ENCODE results near the gene INSYN1. TPM values are rescaled to one million over a fixed set of nuclear protein-coding genes. Genes with fewer than 3 reads are reported as not detected.

INSYN1 gene
- total RNA-seq, 2 donors from 2014 or later = 1.3 to 3.6 TPM

DNA sequence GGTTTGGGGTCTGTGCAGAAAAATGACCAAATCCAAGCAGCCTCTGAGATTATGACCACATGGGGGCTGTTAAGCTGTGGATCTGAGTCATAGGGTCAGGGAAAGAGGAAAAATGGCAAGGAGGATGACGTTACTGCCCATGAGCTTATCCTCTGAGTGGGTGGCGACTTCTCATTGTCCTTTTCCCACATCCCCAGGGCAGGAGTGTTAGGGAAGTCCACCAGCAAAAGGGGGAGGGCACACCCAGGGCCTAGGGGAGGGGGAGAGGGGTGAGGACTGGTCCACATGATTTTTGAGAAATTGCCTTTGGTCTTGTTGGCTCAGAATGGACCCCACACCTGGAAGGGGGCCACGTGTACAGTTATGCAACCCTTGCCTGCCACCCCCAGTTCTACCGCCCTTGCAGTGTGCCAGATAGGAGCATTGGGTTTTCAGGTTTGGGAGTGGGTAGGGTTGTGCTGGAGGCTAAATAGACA lies 66.3 kb downstream of the INSYN1 start:
- no peak for ATAC-seq
- 47 to 57% methylated on average over 4 of the region's 4 CpGs for WGBS, 2 donors

DNA sequence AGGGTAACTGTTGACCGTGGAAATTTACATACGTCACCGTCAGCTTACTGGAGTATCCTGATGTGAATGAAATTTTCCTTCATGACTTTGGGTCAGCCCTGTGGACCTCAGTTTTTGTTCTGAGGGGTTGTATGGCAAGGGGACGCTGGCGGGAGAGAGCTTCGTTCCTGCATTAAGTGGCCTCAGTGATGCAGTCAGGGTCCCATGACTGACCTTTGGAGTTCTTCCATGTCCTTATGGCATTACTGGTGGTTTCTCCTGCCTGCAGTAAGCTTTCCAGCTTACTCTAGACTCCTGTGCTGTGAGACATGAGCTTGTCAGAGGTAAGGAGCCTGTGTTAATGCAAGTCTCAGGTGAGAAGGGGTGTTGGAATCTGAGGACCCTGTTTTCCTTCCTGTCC lies 67.2 kb downstream of the INSYN1 start:
- H3K4me1 ChIP-seq = peaks cover 46% of the 10 kb centered on the region
- H3K36me3 ChIP-seq (replicated peaks in 1 of 2; ENCODE audit: insufficient read depth in 1 of 2, low read depth in 2 of 2) = no peaks in the 10 kb centered on the region
- peak in 1 of 4 donors; percentile 6 for DNase-seq
- TF ChIP-seq POLR2A (IDR thresholded peaks at IDR 0.05) (no peak), CTCF (IDR thresholded peaks at IDR 0.05) (no peak)
- intact Hi-C loops (cut with DNase I) = no loop called here
- H3K27ac ChIP-seq = no peak overlapping the region
- no peaks in the 10 kb centered on the region for H3K9me3 ChIP-seq
- H3K4me3 ChIP-seq = no peak overlapping the region
- WGBS, 2 donors = 66 to 83% methylated on average over 6 of the region's 6 CpGs
- ATAC-seq = no peak
- H3K27me3 ChIP-seq = no peaks in the 10 kb centered on the region

More for the DNA sequence above, 66.3 kb downstream of the INSYN1 start:
- H3K36me3 ChIP-seq (replicated peaks in 1 of 2; ENCODE audit: insufficient read depth in 1 of 2, low read depth in 2 of 2) = no peaks in the 10 kb centered on the region
- H3K4me1 ChIP-seq = peaks cover 46% of the 10 kb centered on the region
- TF ChIP-seq POLR2A (IDR thresholded peaks at IDR 0.05) (no peak), CTCF (IDR thresholded peaks at IDR 0.05) (no peak)
- no peaks in the 10 kb centered on the region for H3K27me3 ChIP-seq
- no peak overlapping the region for H3K4me3 ChIP-seq
- no peaks in the 10 kb centered on the region for H3K9me3 ChIP-seq
- intact Hi-C loops (cut with DNase I) = no loop called here
- no peak overlapping the region for H3K27ac ChIP-seq
- DNase-seq = peak in 1 of 4 donors; percentile 23

Other genes with a start within 250 kb of the INSYN1 start
- 10 to 100 TPM; 34.2 to 39.9 TPM for gene NPTN, start 120.0 kb downstream of the INSYN1 start, total RNA-seq
- 10 to 100 TPM; 24.6 to 59.7 TPM for gene CD276, start 69.0 kb downstream of the INSYN1 start, total RNA-seq
- not detected for gene TBC1D21, start 120.2 kb upstream of the INSYN1 start, total RNA-seq
- 10 to 100 TPM in 1 of 2 donors, 1 to 10 TPM in 1; 8.6 to 14.5 TPM for gene LOXL1, start 173.1 kb upstream of the INSYN1 start, total RNA-seq
- 10 to 100 TPM in 1 of 2 donors, 1 to 10 TPM in 1; 6.0 to 10.2 TPM for gene STOML1, start 238.9 kb upstream of the INSYN1 start, total RNA-seq
- 10 to 100 TPM; 27.8 to 38.2 TPM for gene PML, start 241.4 kb upstream of the INSYN1 start, total RNA-seq